Activated CD4-positive, alpha-beta T cell treated with anti-CD3 and anti-CD28 coated beads for 36 hours (primary cell): ENCODE data around the gene METRNL. TPM values are rescaled to one million over a fixed set of nuclear protein-coding genes. Genes with fewer than 3 reads are reported as not detected.
"Not testable (repeated sequence)": the region's sequence is repeated elsewhere in the genome, so short reads cannot be mapped to it uniquely, and the experiment has no call there.

ENCODE experiments used
- ATAC-seq: fragments of 200-7000 bp; cut with Tn5 transposase; one replicate; pipeline ENCODE4 v1.10.0; 2021; ENCODE audit warnings: mild to moderate bottlenecking, moderate library complexity
- CTCF ChIA-PET: fragments of 350-600 bp; sonication (Branson Sonifier 250); formaldehyde crosslinking; loops from one replicate; lab custom pipeline; 2021; ENCODE audit warnings: antibody characterized with exemption; lab: Charles Lee
- POLR2A ChIA-PET: fragments of 350-600 bp; sonication (Branson Sonifier 250); formaldehyde crosslinking; loops from one replicate; lab custom pipeline; 2021; ENCODE audit warnings: antibody characterized with exemption, inconsistent platforms; lab: Charles Lee
- DNase-seq: peaks from one replicate; pipeline ENCODE4 v3.0.0-alpha.2; 2020
- H3K27ac Mint-ChIP-seq: one replicate; pipeline ENCODE4 v1.8.0; 2021; ENCODE audit warnings: mixed read lengths
- H3K27me3 Mint-ChIP-seq: one replicate; pipeline ENCODE4 v1.8.0; 2021; ENCODE audit warnings: mixed read lengths
- H3K36me3 Mint-ChIP-seq: one replicate; pipeline ENCODE4 v1.8.0; 2021; ENCODE audit warnings: low read depth, mixed read lengths
- H3K4me1 Mint-ChIP-seq: one replicate; pipeline ENCODE4 v1.8.0; 2021; ENCODE audit warnings: mixed read lengths
- H3K4me3 Mint-ChIP-seq: one replicate; pipeline ENCODE4 v1.8.0; 2021; ENCODE audit warnings: mild to moderate bottlenecking, moderate library complexity, mixed read lengths
- H3K9me3 Mint-ChIP-seq: one replicate; pipeline ENCODE4 v1.8.0; 2021; ENCODE audit warnings: low read depth, mixed read lengths
- intact Hi-C, 2 experiments: fragments of 100-400 bp; cut with DNase I in 1 of 2; cut with micrococcal nuclease in 1 of 2; formaldehyde crosslinking; loops; one replicate each; pipeline versions ENCODE4 v1.14.2 to v1.15.1; 2022 to 2024; cut with DNase I, micrococcal nuclease
- total RNA-seq, 2 experiments: library from RNA; stranded (reverse); gene quantifications; one replicate each; pipeline ENCODE4 v1.2.3, GENCODE V29; 2021

METRNL gene
- total RNA-seq, 2 experiments from 2014 or later, result 22.4 to 26.3 TPM

DNA sequence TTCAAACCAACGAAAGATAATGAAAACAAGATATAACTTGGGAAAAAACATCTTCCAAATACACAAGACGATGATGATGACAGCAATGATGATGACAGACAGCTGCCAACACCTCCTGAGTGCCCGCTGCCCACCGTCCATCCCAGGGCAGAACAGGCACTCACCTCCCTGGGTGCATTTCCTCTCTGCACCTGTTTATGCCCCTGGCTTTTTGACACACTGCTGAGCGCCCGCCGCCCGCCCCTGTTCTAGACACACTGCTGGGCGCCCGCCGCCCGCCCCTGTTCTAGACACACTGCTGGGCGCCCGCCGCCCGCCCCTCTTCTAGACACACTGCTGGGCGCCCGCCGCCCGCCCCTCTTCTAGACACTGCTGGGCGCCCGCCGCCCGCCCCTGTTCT, 40.4 kb upstream of the METRNL start:
- CTCF ChIA-PET, H3K4me1 Mint-ChIP-seq, H3K27ac Mint-ChIP-seq, POLR2A ChIA-PET, H3K27me3 Mint-ChIP-seq, H3K4me3 Mint-ChIP-seq, ATAC-seq, intact Hi-C loops, DNase-seq: not testable (repeated sequence)
- Mint-ChIP-seq H3K36me3 (peaks cover 65% of the 10 kb centered on the region), H3K9me3 (peaks cover 20% of the 10 kb centered on the region)

DNA sequence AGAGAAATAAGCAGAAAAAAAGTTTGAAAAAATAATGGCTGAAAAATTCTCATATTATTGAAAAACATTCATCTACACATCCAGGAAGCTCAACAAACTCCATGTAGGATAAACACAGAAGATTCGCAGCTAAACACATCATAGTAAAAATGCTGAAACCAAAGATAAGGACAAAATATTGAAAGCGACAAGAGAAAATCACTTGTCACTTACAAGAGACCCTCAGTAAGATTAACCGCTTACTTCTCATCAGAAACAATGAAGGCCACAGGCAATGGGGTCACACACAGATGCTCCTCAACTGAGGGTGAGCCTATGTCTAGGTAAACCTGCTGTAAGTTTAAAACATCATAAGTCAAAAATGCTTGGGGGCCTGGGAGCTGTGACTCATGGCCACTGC, 38.1 kb upstream of the METRNL start:
- ChIA-PET CTCF (no interaction called here), POLR2A (no interaction called here)

DNA sequence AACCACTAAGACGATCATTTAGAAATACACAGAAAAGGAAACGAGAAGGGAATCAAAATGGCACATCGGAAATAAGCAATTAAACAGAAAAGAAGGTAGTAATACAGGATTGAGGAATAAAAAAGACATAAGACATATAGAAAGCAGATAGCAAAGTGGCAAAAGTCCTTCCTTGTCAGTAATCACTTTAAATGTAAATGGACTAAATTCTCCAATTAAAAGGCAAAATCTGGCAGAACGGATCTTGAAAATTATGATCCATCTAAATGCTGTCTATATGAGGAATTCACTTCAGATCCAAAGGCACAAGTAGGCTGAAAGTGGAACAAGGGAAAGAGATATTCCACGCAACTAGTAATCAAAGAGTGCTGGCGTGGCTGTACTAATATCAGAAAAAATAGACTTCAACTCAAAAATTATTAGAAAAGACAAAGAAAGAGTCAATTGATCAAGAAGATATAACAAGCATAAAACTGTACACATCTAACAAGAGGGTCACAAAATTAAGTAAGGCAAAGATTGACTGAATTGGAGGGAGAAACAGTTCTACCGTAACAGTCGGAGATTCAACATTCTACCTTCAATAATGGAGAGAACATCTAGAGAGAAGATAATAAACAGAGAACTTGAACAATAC, 36.8 kb upstream of the METRNL start:
- POLR2A ChIA-PET, result no interaction called here
- no peaks in the 10 kb centered on the region for H3K27me3 Mint-ChIP-seq
- H3K4me3 Mint-ChIP-seq, result no peak overlapping the region
- DNase-seq (no peak), ATAC-seq (no peak)
- intact Hi-C loops, result no loop called here
- no peak overlapping the region for H3K27ac Mint-ChIP-seq
- peaks cover 64% of the 10 kb centered on the region for H3K36me3 Mint-ChIP-seq
- H3K4me1 Mint-ChIP-seq, result peaks cover 16% of the 10 kb centered on the region
- peaks cover 23% of the 10 kb centered on the region for H3K9me3 Mint-ChIP-seq
- CTCF ChIA-PET, result no interaction called here

More for the DNA sequence above, 38.1 kb upstream of the METRNL start:
- Mint-ChIP-seq H3K4me3 (no peak overlapping the region), H3K27ac (no peak overlapping the region), H3K9me3 (peaks cover 20% of the 10 kb centered on the region), H3K4me1 (peaks cover 10% of the 10 kb centered on the region), H3K36me3 (peaks cover 62% of the 10 kb centered on the region), H3K27me3 (no peaks in the 10 kb centered on the region)
- DNase-seq (no peak), ATAC-seq (no peak)
- intact Hi-C loops, result no loop called here

DNA sequence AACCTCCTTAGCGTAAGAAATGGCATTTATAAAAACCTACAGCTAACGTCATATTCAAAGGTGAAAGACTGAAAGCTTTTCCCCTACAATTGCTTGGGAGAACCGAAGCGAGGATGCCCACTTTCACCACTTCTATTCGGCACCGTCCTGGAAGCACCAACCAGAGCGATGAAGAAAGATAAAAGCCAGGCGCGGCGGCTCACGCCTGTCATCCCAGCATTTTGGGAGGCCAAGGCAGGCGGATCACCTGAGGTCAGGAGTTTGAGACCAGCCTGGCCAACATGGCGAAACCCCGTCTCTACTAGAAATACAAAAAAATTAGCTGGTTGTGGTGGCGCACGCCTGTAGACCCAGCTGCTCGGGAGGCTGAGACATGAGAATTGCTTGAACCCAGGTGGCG, 34.9 kb upstream of the METRNL start:
- Mint-ChIP-seq H3K9me3 (peaks cover 23% of the 10 kb centered on the region), H3K4me1 (peaks cover 32% of the 10 kb centered on the region), H3K36me3 (peaks cover 71% of the 10 kb centered on the region)
- intact Hi-C loops, H3K27me3 Mint-ChIP-seq, H3K4me3 Mint-ChIP-seq, H3K27ac Mint-ChIP-seq, POLR2A ChIA-PET, DNase-seq, ATAC-seq: not testable (repeated sequence)
- CTCF ChIA-PET, result interaction anchor here (1.8 kb wide), 1 partner anchor 8 kb away, joined by 4 read pairs; no protein-coding TSS in a partner anchor

DNA sequence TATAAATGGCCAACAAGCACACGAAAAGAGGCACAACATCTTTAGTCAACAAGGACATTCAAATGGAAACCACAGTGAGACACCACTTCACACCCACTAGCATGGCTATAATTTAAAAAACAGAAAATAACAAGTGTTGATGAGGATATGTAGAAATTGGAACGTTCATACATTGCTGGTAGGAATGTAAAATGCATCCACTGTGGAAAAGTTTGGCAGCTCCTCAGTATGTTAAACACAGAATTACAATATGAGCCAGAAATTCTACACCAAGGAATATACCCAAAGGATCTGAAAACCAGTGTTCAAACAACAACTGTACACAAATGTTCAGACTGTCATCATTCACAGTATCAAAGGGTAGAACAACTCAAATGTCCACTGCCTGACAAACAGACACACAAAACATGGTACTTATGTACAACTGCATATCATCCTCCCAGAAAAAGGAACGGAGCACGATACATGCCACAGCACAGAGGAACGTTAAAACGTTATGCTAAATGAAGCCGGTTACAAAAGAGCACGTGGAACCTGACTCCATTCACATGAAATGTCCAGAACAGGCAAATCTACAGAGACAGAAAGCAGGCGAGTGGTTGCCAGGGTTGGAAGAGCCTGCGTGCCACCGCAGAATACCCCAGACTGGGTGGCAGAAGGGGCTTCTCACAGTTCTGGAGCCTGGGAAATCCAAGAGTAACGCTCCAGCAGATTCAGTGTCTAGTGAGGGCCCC, 32.8 kb upstream of the METRNL start:
- ATAC-seq (no peak), DNase-seq (no peak)
- ChIA-PET CTCF (interaction anchor here (1.8 kb wide), 1 partner anchor 10 kb away, joined by 4 read pairs; no protein-coding TSS in a partner anchor), POLR2A (no interaction called here)
- no peak overlapping the region for H3K4me3 Mint-ChIP-seq
- peaks cover 51% of the 10 kb centered on the region for H3K36me3 Mint-ChIP-seq
- intact Hi-C loops, result no loop called here
- peaks cover 44% of the 10 kb centered on the region for H3K4me1 Mint-ChIP-seq
- H3K27me3 Mint-ChIP-seq, result no peaks in the 10 kb centered on the region
- H3K9me3 Mint-ChIP-seq, result peaks cover 15% of the 10 kb centered on the region
- peak overlapping the region; percentile 52 for H3K27ac Mint-ChIP-seq

DNA sequence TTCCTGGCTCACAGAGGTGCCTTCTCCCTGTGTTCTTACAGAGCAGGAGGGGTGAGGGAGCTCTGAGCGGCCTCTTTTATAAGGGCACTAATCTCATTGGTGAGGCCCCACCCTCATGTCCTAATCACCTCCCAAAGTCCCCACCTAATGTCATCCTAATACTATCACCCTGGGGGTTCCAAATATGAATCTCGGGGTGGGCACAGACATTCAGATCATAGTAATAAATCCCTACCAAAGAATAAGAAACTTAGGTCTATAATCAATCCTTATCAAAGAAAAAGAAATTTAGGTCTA, 32.3 kb upstream of the METRNL start:
- ATAC-seq (no peak), DNase-seq (no peak)
- no peak overlapping the region for H3K4me3 Mint-ChIP-seq
- peaks cover 46% of the 10 kb centered on the region for H3K4me1 Mint-ChIP-seq
- ChIA-PET POLR2A (no interaction called here), CTCF (no interaction called here)
- intact Hi-C loops, result no loop called here
- no peaks in the 10 kb centered on the region for H3K27me3 Mint-ChIP-seq
- H3K9me3 Mint-ChIP-seq, result peaks cover 14% of the 10 kb centered on the region
- H3K27ac Mint-ChIP-seq, result no peak overlapping the region
- H3K36me3 Mint-ChIP-seq, result peaks cover 46% of the 10 kb centered on the region

GRCh38 chr17:83047818-83048475, 31.5 kb upstream of the METRNL start:
- CTCF ChIA-PET, result interaction anchor here (1.3 kb wide), 1 partner anchor 36 kb away, joined by 5 read pairs; no protein-coding TSS in a partner anchor
- H3K27me3 Mint-ChIP-seq, DNase-seq, H3K9me3 Mint-ChIP-seq, ATAC-seq, intact Hi-C loops, POLR2A ChIA-PET: not testable (repeated sequence)
- Mint-ChIP-seq H3K27ac (peak overlapping the region; percentile 94), H3K4me1 (peaks cover 44% of the 10 kb centered on the region), H3K36me3 (peaks cover 38% of the 10 kb centered on the region), H3K4me3 (peak overlapping the region; percentile 85)

DNA sequence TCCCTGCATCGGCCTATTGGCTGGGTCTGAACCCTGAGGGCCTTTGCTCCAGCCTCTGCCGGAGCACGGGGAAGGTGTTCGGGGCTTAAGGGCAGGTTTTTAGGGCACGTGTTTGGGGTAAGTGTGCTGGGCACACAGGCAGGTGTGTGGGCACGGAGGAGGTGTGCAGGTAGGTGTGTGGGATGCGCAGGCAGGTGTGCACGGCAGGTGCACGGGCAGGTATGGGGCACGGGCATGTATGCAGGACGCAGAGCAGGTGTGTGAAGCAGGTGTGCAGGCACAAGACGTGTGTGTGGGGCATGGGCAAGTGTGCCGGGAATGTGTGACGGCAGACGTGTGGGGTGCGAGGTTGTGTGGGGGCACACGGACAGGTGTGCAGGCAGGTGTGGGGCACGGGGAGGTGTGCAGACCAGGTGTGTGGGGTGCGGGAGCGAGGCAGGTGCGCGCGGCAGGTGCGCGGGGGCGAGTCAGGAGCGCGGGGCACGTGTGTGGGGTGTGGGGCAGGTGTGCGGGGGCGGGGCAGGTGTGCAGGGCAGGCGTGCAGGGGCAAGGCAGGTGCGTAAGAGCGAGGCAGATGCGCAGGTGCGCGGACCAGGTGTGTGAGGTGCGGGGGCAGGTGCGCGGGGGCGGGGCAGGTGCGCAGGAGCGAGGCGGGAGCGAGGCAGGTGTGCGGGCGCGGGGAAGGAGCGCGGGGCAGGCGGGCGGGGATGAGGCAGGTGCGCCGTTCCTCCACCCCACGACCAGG, 28.6 kb upstream of the METRNL start:
- peaks cover 40% of the 10 kb centered on the region for H3K4me1 Mint-ChIP-seq
- peak overlapping the region; percentile 85 for H3K4me3 Mint-ChIP-seq
- peak overlapping the region; percentile 80 for H3K27ac Mint-ChIP-seq
- CTCF ChIA-PET, result no interaction called here
- DNase-seq, result peak; percentile 26
- H3K27me3 Mint-ChIP-seq, result no peaks in the 10 kb centered on the region
- peaks cover 17% of the 10 kb centered on the region for H3K36me3 Mint-ChIP-seq
- ATAC-seq, result no peak
- POLR2A ChIA-PET, result no interaction called here
- intact Hi-C loops, result loop anchor here in 1 of 2 experiments (1.0 to 10.0 kb wide), 8 partner anchors 28 to 756 kb away; partner anchors contain the start of genes FN3KRP, FOXK2, METRNL and NARF
- H3K9me3 Mint-ChIP-seq, result peaks cover 3% of the 10 kb centered on the region

GRCh38 chr17:83051396-83052240, 27.8 kb upstream of the METRNL start:
- H3K4me3 Mint-ChIP-seq, result peak overlapping the region; percentile 85
- DNase-seq (peak; percentile 99), ATAC-seq (peak; percentile 89)
- intact Hi-C loops, result loop anchor here in 1 of 2 experiments (1.0 to 10.0 kb wide), 8 partner anchors 28 to 757 kb away; partner anchors contain the start of genes FN3KRP, FOXK2, METRNL and NARF
- POLR2A ChIA-PET, result no interaction called here
- CTCF ChIA-PET, result no interaction called here
- H3K4me1 Mint-ChIP-seq, result peaks cover 37% of the 10 kb centered on the region
- H3K36me3 Mint-ChIP-seq, result peaks cover 13% of the 10 kb centered on the region
- H3K27ac Mint-ChIP-seq, result peak overlapping the region; percentile 86
- peaks cover 2% of the 10 kb centered on the region for H3K9me3 Mint-ChIP-seq
- H3K27me3 Mint-ChIP-seq, result no peaks in the 10 kb centered on the region

GRCh38 chr17:83052241-83052564, 27.2 kb upstream of the METRNL start:
- Mint-ChIP-seq H3K27ac (peak overlapping the region; percentile 86), H3K36me3 (peaks cover 7% of the 10 kb centered on the region), H3K9me3 (no peaks in the 10 kb centered on the region), H3K4me3 (peak overlapping the region; percentile 85), H3K4me1 (peaks cover 35% of the 10 kb centered on the region), H3K27me3 (no peaks in the 10 kb centered on the region)
- ChIA-PET CTCF (no interaction called here), POLR2A (no interaction called here)
- DNase-seq, result no peak
- no peak for ATAC-seq
- intact Hi-C loops, result loop anchor here in 1 of 2 experiments (10.0 kb wide), 1 partner anchor 757 kb away; no protein-coding TSS in a partner anchor
